GM15510 (cell line): ENCODE data around the gene WDR5.
A peak's percentile ranks its signal among the peaks of the same experiment; 100 is the strongest.

Experiments used
- POLR2A ChIP-seq: IDR thresholded peaks from 3 replicates; pipeline ENCODE4 v1.6.1; 2011; ENCODE audit warnings: borderline replicate concordance; ENCODE audit not compliant: insufficient read length; ENCODE audit errors: extremely low read depth

Gene WDR5

DNA sequence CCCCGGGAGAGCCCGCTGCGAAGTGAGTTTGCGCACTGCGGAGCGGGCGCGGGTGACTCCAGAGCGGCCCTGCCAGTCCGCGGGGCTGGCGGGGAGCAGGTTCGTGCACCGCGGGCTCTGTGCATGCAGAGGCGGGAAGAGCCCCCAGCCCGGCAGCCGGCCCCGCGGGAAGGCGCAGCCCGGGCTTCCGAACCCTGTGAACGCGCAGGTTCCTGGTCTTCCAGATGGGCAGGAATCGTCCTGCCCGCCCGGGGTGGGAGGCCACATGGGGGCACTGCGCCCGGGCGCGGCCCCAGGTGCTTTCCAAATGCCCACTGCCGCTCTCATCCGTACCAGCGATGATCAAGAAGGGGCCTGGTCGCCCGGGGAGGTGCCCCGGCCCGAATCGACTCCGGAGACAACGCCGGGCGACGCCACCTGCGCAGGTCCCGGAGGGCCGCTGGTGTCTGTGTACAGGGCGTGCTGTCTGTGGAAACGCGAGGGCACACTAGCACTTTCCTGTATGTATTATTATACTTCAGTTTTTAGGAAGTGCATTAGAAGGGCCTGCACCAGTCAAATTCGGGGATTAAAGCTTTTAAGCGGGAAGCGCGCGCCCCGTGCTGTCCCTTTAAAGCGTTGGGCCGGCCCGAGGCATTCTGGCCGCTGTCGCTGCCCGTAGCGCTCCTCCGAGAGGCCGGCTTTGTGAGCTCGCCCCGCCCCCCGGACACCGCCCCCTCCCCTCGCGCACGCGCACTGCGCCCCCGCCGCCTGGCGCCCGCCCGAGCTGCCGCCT lies at the start of gene WDR5:
TSS of gene WDR5 (plus strand) at position 740 of the 775 bp plus-strand sequence. CDS start 3,796 bp downstream, outside the sequence.
- peak; percentile 73 for TF ChIP-seq POLR2A

DNA sequence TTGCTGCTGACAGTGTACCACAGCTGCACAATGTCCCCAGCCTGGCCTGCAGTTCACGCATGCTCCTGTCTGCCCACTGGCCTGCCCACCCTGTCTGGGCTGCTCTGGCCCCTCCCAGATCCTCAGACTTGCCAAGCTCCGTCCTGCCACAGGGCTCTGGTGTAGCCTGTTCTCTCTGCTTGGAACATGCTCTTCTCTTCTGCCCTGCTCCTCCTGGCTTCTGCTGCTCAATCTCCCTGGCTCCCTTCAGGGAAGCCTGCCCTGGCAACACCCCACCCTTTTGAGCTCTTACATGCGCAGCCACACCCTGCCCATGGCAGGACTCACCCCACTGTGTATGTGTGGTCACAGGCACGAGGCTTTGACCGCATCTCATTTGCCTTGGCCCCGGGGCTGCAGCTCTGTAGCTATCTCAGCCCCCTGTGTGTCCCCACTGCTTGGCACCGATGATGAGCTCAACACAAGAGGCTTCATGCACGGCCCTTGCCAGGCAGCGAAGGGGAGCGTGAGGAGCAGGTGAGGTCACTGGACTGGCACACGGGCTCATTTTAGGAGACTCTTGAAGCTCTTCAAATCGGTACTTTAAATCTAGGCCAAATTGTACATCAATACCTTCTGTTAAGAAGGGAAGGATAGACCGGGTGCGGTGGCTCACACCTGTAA lies 47.7 kb upstream of the WDR5 start:
- TF ChIP-seq POLR2A, result no peak

DNA sequence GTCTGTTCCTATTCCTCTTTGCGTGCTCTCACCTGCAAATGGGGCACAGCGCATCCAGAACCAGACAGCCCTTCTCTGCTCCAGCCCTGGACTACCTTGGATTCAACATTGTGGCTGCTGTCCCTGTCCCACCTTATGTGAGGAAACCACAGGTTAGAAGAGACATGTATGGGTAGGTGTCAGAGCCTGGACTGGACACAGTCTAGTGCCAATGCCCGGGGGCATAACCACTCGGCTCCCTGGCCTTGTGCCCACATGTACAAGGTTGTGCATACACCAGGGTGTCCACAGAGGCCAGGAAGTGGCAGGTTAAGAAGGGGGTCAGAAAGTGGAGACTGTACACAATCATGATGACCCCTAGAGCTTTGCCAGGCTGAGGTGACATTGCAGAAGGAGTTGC lies 45.9 kb upstream of the WDR5 start:
- no peak for TF ChIP-seq POLR2A

DNA sequence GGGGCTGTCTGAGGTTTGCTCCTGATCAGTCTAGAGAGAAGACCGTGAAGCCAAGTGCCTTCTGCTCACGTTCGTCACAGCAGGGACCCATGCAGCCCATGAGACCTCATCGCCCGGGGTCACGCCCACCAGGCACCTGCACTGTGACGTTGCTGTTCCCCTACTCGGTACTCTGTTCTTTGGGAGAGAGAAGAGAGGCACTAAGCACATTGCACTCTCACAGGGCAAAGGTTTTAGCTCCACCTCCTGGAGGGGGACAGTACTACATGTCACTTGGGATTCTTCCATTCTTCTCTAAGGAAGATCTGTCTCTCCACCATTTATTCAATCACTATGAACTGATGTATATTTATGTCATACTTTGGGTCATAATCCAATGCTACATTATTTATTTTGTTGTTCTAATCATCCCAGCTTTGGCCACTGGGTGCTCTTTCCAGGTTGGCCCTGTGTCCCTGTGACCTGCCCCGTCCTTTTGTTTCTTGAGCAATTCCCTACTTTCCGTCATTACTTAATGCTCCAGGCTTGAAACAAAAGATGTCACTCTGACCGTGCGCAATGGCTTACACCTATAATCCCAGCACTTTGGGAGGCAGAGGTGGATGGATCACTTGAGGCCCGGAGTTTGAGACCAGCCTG lies 36.6 kb upstream of the WDR5 start:
- TF ChIP-seq POLR2A, result no peak

DNA sequence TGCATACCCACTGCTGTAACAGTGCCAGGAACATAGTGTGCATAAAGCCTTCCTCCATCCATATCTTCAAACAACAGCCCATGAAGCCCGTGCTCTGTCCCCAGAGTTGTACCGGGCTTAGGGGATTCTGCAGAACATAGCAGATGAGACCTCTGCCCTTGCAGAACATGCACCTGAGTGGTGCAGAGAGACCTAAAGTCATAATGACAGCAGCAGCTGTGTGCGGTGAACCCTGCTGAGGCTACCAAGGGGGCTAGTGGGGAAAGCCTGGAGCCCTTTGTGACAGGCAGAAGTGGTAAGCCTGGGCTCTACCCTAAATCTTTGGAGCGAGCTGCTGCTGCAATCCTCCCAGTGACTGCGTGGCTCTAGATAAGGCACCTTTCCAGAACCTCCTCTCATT lies 35.8 kb upstream of the WDR5 start:
- no peak for TF ChIP-seq POLR2A

DNA sequence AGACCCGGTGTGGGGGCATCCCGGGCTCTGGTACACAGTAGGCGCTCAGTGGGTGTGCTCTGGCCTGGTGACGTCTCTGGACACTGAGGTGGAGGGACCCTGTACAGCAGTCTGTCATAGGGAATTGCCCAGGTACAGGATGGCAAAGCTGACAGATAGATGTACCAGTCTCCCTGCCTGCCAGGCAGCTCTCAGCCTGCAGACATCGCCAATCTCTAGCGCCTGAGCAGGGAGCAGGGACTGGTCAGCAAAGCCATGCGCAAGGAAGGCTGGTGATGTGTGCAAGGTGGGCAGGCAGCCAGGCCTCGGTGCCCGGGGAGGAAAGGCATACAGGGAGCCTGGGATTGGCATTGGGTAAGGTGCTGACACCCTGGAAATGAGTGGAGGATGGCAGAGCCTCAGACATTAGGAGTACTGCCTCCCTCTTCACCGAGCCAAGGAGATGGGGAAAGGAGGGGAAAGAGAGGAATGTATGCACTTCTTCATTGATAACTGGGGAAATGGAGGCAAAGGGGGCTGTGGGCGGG lies 34.2 kb upstream of the WDR5 start:
- TF ChIP-seq POLR2A, result no peak

DNA sequence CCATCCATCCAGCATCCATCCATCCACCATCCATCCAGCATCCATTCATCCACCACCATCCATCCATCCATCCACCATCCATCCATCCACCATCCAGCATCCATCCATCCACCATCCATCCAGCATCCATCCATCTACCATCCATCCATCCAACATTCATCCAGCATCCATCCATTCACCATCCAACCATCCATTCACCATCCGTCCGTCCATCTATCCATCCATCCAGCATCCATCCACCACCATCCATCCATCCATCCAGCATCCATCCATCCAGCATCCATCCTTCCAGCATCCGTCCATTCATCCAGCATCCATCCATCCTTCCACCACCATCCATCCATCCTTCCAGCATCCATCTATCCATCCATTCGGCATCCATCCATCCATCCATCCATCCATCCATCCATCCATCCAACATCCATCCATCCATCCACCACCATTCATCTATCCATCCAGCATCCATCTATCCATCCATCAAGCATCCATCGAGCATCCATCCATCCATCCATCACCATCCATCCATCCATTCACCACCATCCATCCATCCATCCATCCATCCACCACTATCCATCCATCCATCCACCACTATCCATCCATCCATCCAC lies 32.4 kb upstream of the WDR5 start:
- TF ChIP-seq POLR2A, result no peak

DNA sequence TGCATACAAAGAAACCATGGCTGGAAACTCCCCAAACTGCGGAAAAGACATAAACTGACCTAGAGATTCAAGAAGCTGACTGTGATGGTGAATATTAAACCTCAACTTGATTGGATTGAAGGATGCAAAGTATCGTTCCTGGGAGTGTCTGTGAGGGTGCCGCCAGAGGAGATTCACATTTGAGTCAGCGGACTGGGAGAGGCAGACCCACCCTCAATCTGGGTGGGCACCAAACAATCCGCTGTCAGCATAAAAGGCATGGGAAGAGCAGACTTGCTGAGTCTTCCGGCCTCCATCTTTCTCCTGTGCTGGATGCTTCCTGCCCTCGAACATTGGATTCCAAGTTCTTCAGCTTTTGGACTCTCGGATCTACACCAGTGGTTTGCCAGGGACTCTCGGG lies 24.8 kb upstream of the WDR5 start:
- TF ChIP-seq POLR2A, result no peak

DNA sequence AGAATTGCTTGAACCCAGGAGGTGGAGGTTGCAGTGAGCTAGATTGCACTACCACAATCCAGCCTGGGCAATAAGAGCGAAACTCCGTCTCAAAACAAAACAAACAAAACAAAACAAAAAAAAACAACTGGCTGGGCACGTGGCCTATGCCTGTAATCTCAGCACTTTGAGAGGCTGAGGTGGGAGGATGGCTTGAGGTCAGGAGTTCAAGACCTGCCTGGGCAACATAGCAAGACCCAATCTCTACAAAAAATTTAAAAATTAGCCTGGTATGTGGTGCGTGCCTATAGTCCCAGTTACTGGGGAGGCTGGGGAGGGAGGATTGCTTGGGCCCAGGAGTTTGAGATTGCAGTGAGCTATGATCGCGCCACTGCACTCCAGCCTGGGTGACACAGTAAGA lies 23.3 kb upstream of the WDR5 start:
- no peak for TF ChIP-seq POLR2A

DNA sequence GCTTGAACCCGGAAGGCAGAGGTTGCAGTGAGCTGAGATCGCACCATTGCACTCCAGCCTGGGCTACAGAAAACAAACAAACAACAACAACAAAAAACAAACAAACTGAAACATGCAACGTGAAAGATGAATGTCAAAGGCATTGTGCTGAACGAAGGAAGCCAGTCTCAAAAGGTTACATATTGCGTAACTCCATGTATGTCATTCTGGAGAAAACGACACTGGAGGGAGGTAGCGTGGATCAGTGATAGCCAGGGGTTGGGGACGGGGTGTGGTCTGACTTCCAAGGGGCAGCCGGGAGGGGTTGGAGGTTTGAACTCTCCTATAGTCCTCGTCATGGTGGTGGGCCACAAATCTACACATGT lies 12.1 kb upstream of the WDR5 start:
- TF ChIP-seq POLR2A, result no peak

DNA sequence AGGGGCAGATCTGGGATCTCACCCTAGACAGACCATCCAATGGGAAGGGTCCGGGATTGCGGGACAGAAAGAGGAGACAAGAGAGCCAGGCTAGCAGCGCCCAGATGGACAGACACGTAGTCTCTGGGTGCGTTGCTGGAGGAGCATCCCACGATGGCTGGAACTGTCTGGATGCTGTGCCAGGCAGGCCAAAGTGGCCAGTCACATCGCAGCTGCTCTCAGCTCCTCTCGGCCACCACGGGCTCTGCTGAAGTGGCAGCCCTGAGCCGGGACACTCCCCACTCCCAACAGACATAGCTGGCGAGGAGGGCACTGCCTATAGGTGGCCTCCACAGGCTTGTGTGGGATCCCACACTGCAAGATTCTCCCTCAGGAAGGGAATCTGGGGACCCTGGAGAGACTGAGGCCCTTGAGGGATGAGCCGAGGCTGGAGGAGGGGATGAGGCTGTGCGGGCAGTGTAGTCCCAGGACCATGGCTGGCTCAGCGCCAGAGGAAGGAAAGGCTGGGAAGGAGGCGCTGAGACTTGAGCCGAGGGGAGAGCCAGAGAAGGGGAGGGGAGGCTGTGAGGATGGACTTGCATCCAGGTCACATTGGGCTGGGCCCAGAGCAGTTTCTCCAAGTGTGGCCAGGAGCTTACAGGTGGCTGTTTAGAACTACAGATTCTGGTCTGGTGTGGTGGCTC lies 10.3 kb upstream of the WDR5 start:
- TF ChIP-seq POLR2A, result no peak

DNA sequence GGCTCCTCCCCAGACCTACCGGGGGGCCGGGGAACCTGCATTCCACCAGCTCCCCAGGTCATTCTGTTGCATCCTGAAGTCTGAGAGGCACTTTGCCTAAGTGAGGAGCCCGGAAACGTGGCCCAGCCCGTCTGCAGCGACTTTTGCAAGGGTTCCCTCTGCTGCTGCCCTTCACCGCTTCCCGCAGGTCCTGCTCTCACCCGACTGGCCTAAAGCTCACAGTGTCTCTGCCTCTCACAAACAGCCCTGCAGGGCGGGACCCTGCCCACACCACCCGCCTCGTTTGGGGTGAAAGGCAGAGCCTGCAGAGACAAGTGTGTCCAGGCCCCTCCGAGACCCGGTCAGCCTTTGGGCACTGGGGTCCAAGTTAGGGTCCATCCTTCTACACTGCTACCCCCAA lies 9.5 kb upstream of the WDR5 start:
- no peak for TF ChIP-seq POLR2A

DNA sequence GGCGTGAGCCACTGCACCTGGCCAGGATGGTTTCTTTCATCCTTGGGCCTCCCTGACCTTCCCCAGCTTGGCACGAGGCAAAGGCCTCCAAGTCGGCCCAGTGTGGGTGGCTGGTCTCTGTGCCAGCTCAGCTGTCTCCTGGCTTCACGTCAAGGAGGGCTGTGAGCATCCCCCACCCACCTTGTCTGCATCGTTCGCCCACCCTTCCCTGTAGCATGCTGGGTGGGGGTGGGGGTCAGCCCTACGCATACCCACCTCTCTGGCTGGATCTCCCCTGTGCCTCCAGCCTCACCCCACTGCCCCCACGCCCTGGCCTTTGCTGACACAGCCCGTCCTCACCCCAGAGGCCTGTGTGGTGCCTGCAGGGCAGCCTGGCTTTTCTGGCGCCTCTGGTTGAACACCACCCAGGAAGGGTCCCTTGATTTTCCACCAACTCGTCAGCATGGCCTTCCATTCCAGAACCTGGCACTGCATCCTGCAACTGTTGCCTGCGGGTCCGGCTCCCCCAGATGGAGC lies 8.8 kb upstream of the WDR5 start:
- no peak for TF ChIP-seq POLR2A

DNA sequence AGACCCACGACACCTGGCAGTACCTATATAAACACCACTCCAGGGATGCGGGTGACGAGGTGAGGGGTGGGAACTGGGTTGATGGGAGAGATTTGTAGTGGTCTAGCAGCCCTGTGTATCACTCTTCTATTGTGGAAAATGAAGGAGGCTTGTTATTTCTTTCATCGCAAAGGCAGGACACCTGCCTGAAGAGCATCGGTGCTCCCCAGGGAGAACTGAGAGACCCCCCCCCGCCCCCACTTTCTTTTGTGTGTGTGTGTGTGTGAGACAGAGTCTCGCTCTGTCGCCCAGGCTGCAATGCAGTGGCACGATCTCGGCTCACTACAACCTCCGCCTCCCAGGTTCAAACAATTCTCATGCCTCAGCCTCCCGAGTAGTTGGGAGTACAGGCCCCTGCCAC lies 8.3 kb upstream of the WDR5 start:
- TF ChIP-seq POLR2A, result no peak
